K562 (cell line): ENCODE results near the gene MAP3K19. TPM values are rescaled to one million over a fixed set of nuclear protein-coding genes. Genes with fewer than 3 reads are reported as not detected.

Source experiments
- ATAC-seq: fragments of 200-7000 bp; cut with Tn5 transposase; 3 replicates; pipeline ENCODE4 v1.9.1; 2020; ENCODE audit warnings: moderate library complexity
- BruUV-seq: library from RNA; stranded (reverse); fragments of 400-500 nt; replicated peaks from 2 replicates; lab custom pipeline; 2021; lab: Mats Ljungman, UMichigan
- CTCF ChIA-PET: fragments of 300-600 bp; formaldehyde crosslinking; extraction: SDS; loops from one replicate; lab custom pipeline; 2021; ENCODE audit warnings: low intra/inter-chr PET ratio; lab: Yijun Ruan, JAX
- POLR2A ChIA-PET: fragments of 300-600, 350-650 bp; sonication (Branson Sonifier 250); formaldehyde crosslinking; extraction: SDS; loops from one replicate; lab custom pipeline; 2021; ENCODE audit warnings: antibody characterized with exemption, inconsistent platforms; lab: Yijun Ruan, JAX
- DNase-seq, 4 experiments: peaks; one replicate each; pipeline versions ENCODE4 v3.0.0 to v3.0.0-alpha.2; 2011 to 2018; ENCODE audit warnings: low spot score in 3 of 4, mixed read lengths in 3 of 4; ENCODE audit errors: extremely low read depth in 1 of 4
- FAIRE-seq: peaks from 2 replicates; lab custom pipeline; 2011; peaks lifted over from hg19 to GRCh38; lab: Jason Lieb, UNC
- H2AFZ ChIP-seq: 2 replicates; pipeline ENCODE4 v1.6.0; 2011; ENCODE audit warnings: low read depth, low read length, control low read depth, inconsistent platforms
- H3K27ac ChIP-seq: fragments of 200-600 bp; 3 replicates; pipeline ENCODE4 v1.8.0; 2011; ENCODE audit warnings: low read depth, mild to moderate bottlenecking, control low read depth, inconsistent platforms, low read length, moderate library complexity, mixed read lengths; ENCODE audit errors: extremely low read depth
- H3K27me3 ChIP-seq, 2 experiments: fragments of 300-600 bp in 1 of 2; 2 replicates in 1 of 2; 3 replicates in 1 of 2; pipeline versions ENCODE4 v1.6.0 to v1.8.0; 2011; ENCODE audit warnings: inconsistent platforms in 2 of 2, low read length in 2 of 2, mild to moderate bottlenecking in 1 of 2, mixed read lengths in 1 of 2, moderate library complexity in 1 of 2; ENCODE audit not compliant: control insufficient read depth in 2 of 2, insufficient read depth in 2 of 2
- H3K36me3 ChIP-seq: fragments of 300-600 bp; 3 replicates; pipeline ENCODE4 v1.8.0; 2011; ENCODE audit warnings: mild to moderate bottlenecking, low read length, inconsistent platforms; ENCODE audit not compliant: control insufficient read depth, insufficient read depth
- H3K4me1 ChIP-seq, 2 experiments: fragments of 200-600 bp in 1 of 2; replicated peaks in 1 of 2; 2 replicates in 1 of 2; 3 replicates in 1 of 2; pipeline versions ENCODE4 v1.5.1 to v1.8.0; 2011; ENCODE audit warnings: inconsistent platforms in 2 of 2, low read length in 2 of 2, mild to moderate bottlenecking in 1 of 2, mixed read lengths in 1 of 2, moderate library complexity in 1 of 2; ENCODE audit not compliant: control insufficient read depth in 2 of 2, insufficient read depth in 2 of 2
- H3K4me2 ChIP-seq: 2 replicates; pipeline ENCODE4 v1.6.1; 2011; ENCODE audit warnings: low read length, control low read depth, inconsistent platforms, mixed read lengths; ENCODE audit not compliant: insufficient read depth
- H3K4me3 ChIP-seq: fragments of 200-600 bp; sonication (generic), shearing (Covaris generic); 2 replicates; pipeline ENCODE4 v1.5.1; 2016; ENCODE audit warnings: control low read depth, inconsistent platforms
- H3K79me2 ChIP-seq: fragments of 200-600 bp; 3 replicates; pipeline ENCODE4 v1.8.0; 2011; ENCODE audit warnings: low read length, inconsistent platforms; ENCODE audit not compliant: control insufficient read depth, insufficient read depth
- H3K9ac ChIP-seq, 2 experiments: 2 replicates each; pipeline versions ENCODE4 v1.6.0 to v1.6.1; 2011; ENCODE audit warnings: low read depth in 2 of 2, low read length in 2 of 2, control low read depth in 1 of 2, inconsistent platforms in 1 of 2, mild to moderate bottlenecking in 1 of 2, mixed read lengths in 1 of 2; ENCODE audit not compliant: insufficient read depth in 1 of 2
- H3K9me1 ChIP-seq: one replicate; pipeline ENCODE4 v1.6.0; 2011; ENCODE audit warnings: inconsistent platforms, mild to moderate bottlenecking, low read length, moderate library complexity; ENCODE audit not compliant: control insufficient read depth, insufficient read depth
- H3K9me3 ChIP-seq: replicated peaks from 2 replicates; pipeline ENCODE4 v1.5.1; 2011; ENCODE audit warnings: low read depth, low read length, inconsistent platforms; ENCODE audit not compliant: control insufficient read depth, insufficient read depth
- H4K20me1 ChIP-seq: replicated peaks from 2 replicates; pipeline ENCODE4 v1.6.1; 2011; ENCODE audit warnings: low read length, inconsistent platforms, mixed read lengths; ENCODE audit not compliant: control insufficient read depth, insufficient read depth
- DMBX1 ChIP-seq: fragments of 250-450 bp; sonication (Bioruptor Pico); IDR thresholded peaks from 2 replicates; pipeline ENCODE4 v1.8.0; 2022; ENCODE audit warnings: inconsistent platforms, mild to moderate bottlenecking, moderate library complexity, borderline replicate concordance
- HDAC6 ChIP-seq: IDR thresholded peaks from 2 replicates; pipeline ENCODE4 v1.6.1; 2012; ENCODE audit warnings: low read depth, mild to moderate bottlenecking, control low read depth, inconsistent platforms, low read length, moderate library complexity
- NCOR1 ChIP-seq: fragments of 450-650 bp; IDR thresholded peaks from 2 replicates; pipeline ENCODE4 v1.6.1; 2016; ENCODE audit warnings: mild to moderate bottlenecking, moderate library complexity
- RAD51 ChIP-seq: fragments of 450-650 bp; IDR thresholded peaks from 2 replicates; pipeline ENCODE4 v1.7.1; 2016; ENCODE audit warnings: low read depth, mild to moderate bottlenecking, borderline replicate concordance
- SNRNP70 ChIP-seq: fragments of 200-400 bp; formaldehyde crosslinking; optimal IDR thresholded peaks from 2 replicates; pipeline ENCODE3; 2017; ENCODE audit warnings: low read depth, low read length
- TOE1 ChIP-seq, 2 experiments: fragments of 450-650 bp in 1 of 2; sonication (generic) in 1 of 2; formaldehyde crosslinking in 1 of 2; IDR thresholded peaks; 2 replicates each; pipeline versions ENCODE4 v1.7.1 to v1.8.0; 2016 to 2022; ENCODE audit warnings: borderline replicate concordance in 2 of 2, mild to moderate bottlenecking in 2 of 2, antibody characterized with exemption in 1 of 2, inconsistent platforms in 1 of 2, low read depth in 1 of 2, missing genetic modification reagents in 1 of 2, moderate library complexity in 1 of 2
- YBX1 ChIP-seq: fragments of 450-650 bp; IDR thresholded peaks from 2 replicates; pipeline ENCODE4 v1.7.1; 2016; ENCODE audit warnings: mild to moderate bottlenecking
- ZNF133 ChIP-seq: fragments of 250-450 bp; sonication (Bioruptor Pico); IDR thresholded peaks from 2 replicates; pipeline ENCODE4 v1.4.0; 2020; ENCODE audit warnings: mild to moderate bottlenecking
- whole genome bisulfite sequencing: fragments of 100-300 bp; shearing (Covaris generic); methylation state at CpG from one replicate; pipeline ENCODE4 v1.1.6; 2016; ENCODE audit warnings: low coverage, mixed read lengths; ENCODE audit not compliant: insufficient coverage; ENCODE audit errors: missing lambda C conversion rate; 5-methylcytosine and 5-hydroxymethylcytosine counted together
- in situ Hi-C: fragments of 300-500 bp; cut with MboI; formaldehyde crosslinking; loops from 4 replicates; pipeline ENCODE4 v1.15.0; 2018; ENCODE audit warnings: inconsistent platforms, mixed read lengths
- intact Hi-C: fragments of 100-400 bp; cut with micrococcal nuclease; formaldehyde crosslinking; loops from 2 replicates; pipeline ENCODE4 v1.14.2; 2022
- polyA plus RNA-seq, 8 experiments: library from polyadenylated mRNA; depleted of rRNA in 4 of 8; stranded (reverse) in 5 of 8; unstranded in 3 of 8; fragments of >200 nt; fragmentation: Nextera tagmentation in 2 of 8; fragmentation: Illumina TruSeq in 1 of 8; extraction: Ambion mirVana in 2 of 8; extraction: Trizol in 1 of 8; gene quantifications; 2 replicates each; pipeline versions ENCODE4 v1.2.1 to v1.2.3, GENCODE V29; 2011 to 2014; ENCODE audit warnings: inconsistent platforms in 1 of 8, missing spikeins in 1 of 8
- total RNA-seq, 7 experiments: library from RNA; depleted of rRNA in 6 of 7; stranded (reverse); fragments of >200 nt in 6 of 7; fragmentation: Illumina TruSeq in 2 of 7; extraction: Trizol in 2 of 7; gene quantifications; 2 replicates each; pipeline versions ENCODE4 v1.2.1 to v1.2.3, GENCODE V29; 2011 to 2021; ENCODE audit warnings: low replicate concordance in 1 of 7
- TF ChIP-seq, protein P1 (sequence below): sonication (generic); formaldehyde crosslinking; IDR thresholded peaks from 2 replicates; pipeline ENCODE4 v1.8.0; 2022; ENCODE audit warnings: missing genetic modification reagents, mild to moderate bottlenecking, borderline replicate concordance
- TF ChIP-seq, protein P2 (sequence below): fragments of 250-450 bp; sonication (Bioruptor Pico); IDR thresholded peaks from 2 replicates; pipeline ENCODE4 v1.5.0; 2021
- TF ChIP-seq, protein P3 (sequence below), 2 experiments: fragments of 450-650 bp; IDR thresholded peaks; 2 replicates each; pipeline ENCODE4 v1.6.1; 2016
- TF ChIP-seq, protein P4 (sequence below): sonication (generic); IDR thresholded peaks from 2 replicates; pipeline ENCODE4 v1.6.1; 2016

The MAP3K19 gene
- total and polyA plus RNA-seq, 9 of the 15 experiments (the other 6 are each of a cell fraction or from before 2014, with no cell fraction given): 0.29 TPM; not detected in 8

DNA sequence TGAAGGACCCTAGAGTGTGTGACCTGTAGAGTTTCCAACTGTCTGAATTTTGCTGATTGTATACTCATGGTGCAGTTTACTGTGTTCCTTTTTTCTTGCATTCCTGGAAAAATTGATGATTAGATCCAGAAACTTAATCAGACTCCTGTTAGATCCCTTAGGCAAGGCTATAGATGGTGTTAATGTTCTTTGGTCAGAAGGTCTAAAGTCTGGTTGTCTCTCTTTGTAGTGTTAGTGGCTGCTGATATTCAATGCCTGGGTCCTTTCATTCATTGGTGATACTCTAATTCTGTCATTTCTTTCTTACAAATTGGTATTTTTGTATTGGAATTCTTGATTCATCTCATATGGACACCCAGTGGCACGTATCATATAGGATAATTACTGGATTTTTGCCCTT, 122.3 kb downstream of the MAP3K19 start (continued):
- TF ChIP-seq, protein P1, sequence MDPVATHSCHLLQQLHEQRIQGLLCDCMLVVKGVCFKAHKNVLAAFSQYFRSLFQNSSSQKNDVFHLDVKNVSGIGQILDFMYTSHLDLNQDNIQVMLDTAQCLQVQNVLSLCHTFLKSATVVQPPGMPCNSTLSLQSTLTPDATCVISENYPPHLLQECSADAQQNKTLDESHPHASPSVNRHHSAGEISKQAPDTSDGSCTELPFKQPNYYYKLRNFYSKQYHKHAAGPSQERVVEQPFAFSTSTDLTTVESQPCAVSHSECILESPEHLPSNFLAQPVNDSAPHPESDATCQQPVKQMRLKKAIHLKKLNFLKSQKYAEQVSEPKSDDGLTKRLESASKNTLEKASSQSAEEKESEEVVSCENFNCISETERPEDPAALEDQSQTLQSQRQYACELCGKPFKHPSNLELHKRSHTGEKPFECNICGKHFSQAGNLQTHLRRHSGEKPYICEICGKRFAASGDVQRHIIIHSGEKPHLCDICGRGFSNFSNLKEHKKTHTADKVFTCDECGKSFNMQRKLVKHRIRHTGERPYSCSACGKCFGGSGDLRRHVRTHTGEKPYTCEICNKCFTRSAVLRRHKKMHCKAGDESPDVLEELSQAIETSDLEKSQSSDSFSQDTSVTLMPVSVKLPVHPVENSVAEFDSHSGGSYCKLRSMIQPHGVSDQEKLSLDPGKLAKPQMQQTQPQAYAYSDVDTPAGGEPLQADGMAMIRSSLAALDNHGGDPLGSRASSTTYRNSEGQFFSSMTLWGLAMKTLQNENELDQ (CRISPR knock-in tag): no peak
- no peak for TF ChIP-seq ZNF133 (CRISPR knock-in tag)

DNA sequence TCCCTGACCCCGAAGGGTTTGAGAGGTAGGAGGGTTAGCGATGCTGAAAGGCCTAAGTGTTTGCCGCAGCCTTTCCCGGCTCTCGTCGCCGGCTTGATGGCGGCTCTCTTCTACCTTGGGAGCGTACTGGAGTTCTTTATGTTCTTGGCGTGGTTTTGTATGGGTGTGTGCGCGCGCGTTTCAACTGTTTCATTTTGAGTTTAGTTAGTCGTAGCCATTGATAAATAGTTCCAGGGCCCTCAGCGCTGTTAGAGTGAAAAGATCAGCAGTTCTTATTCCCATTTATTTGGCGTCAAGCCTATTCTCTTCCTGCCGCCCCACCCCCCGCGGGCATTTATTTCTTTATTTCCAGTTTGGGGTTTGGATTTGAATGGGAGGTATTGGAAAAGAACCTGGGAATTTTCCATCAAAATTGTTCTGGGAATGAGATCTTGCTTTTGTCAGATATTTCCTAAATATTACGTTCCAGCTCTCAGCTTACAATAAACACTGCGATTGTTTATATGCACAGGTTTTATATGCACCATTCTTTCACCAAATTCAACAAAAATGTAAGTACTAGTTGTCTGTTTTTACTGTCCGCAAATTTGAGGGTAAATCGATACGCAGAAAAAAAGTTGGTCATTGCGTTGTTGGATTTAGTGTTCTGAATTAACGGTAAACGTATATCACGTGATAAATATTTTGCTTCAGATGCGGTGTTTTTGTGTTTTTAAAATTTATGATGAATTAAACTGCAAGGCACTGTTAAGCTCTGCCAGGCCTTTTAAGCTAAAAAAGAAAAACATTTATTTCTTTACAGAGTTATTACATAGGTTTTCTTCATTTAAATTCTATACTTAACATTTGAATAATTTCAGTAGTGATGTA, 127.7 kb downstream of the MAP3K19 start:
- Histone ChIP-seq H3K4me1 (peaks cover 3 to 8% of the 10 kb centered on the region in 2 experiments), H3K9me1 (no peaks in the 10 kb centered on the region), H3K4me3 (peak overlapping the region; percentile 79), H3K27ac (peak overlapping the region; percentile 95), H2AFZ (peak overlapping the region; percentile 94), H4K20me1 (peaks cover 6% of the 10 kb centered on the region), H3K79me2 (peaks cover 60% of the 10 kb centered on the region), H3K36me3 (peaks cover 42% of the 10 kb centered on the region; the same call in 2 of the 3 replicates), H3K9me3 (no peaks in the 10 kb centered on the region), H3K4me2 (peak overlapping the region; percentile 90; the same call in 1 of the 2 replicates), H3K27me3 (no peaks in the 10 kb centered on the region), H3K9ac (peak overlapping the region; percentile 98 to 100)
- ATAC-seq: peak; percentile 32
- in situ Hi-C loops (no loop called here), intact Hi-C loops (loop anchor here (2.0 kb wide), 1 partner anchor 821 kb away; the partner anchor contains the start of gene UBXN4)
- FAIRE-seq: no peak
- WGBS: 1% methylated on average over 30 of the region's 30 CpGs
- POLR2A ChIA-PET: interaction anchor here (0.7 to 1.9 kb wide), 5 partner anchors 8 to 26 kb away, joined by 3 to 5 read pairs (median 4); no protein-coding TSS in a partner anchor
- BruUV-seq: no TSS peak
- DNase-seq: no peak
- CTCF ChIA-PET: no interaction called here
- TF ChIP-seq, protein P2, sequence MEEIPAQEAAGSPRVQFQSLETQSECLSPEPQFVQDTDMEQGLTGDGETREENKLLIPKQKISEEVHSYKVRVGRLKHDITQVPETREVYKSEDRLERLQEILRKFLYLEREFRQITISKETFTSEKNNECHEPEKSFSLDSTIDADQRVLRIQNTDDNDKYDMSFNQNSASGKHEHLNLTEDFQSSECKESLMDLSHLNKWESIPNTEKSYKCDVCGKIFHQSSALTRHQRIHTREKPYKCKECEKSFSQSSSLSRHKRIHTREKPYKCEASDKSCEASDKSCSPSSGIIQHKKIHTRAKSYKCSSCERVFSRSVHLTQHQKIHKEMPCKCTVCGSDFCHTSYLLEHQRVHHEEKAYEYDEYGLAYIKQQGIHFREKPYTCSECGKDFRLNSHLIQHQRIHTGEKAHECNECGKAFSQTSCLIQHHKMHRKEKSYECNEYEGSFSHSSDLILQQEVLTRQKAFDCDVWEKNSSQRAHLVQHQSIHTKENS (CRISPR knock-in tag): no peak
- TF ChIP-seq DMBX1 (no peak), HDAC6 (no peak), RAD51 (peak; percentile 80), NCOR1 (no peak), TOE1 (IDR thresholded peaks at IDR 0.05; ENCODE audit: borderline replicate concordance) (peak; percentile 86), TOE1 (CRISPR knock-in tag; IDR thresholded peaks at IDR 0.05; ENCODE audit: borderline replicate concordance, low read depth) (no peak), YBX1 (no peak), SNRNP70 (no peak)
- TF ChIP-seq, protein P3, sequence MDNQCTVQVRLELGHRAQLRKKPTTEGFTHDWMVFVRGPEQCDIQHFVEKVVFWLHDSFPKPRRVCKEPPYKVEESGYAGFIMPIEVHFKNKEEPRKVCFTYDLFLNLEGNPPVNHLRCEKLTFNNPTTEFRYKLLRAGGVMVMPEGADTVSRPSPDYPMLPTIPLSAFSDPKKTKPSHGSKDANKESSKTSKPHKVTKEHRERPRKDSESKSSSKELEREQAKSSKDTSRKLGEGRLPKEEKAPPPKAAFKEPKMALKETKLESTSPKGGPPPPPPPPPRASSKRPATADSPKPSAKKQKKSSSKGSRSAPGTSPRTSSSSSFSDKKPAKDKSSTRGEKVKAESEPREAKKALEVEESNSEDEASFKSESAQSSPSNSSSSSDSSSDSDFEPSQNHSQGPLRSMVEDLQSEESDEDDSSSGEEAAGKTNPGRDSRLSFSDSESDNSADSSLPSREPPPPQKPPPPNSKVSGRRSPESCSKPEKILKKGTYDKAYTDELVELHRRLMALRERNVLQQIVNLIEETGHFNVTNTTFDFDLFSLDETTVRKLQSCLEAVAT (IDR thresholded peaks at IDR 0.05): 0 out of 4 replicates have a peak, but pooled peaks of 1 of the 2 experiments have one; percentile 2
- TF ChIP-seq, protein P4, sequence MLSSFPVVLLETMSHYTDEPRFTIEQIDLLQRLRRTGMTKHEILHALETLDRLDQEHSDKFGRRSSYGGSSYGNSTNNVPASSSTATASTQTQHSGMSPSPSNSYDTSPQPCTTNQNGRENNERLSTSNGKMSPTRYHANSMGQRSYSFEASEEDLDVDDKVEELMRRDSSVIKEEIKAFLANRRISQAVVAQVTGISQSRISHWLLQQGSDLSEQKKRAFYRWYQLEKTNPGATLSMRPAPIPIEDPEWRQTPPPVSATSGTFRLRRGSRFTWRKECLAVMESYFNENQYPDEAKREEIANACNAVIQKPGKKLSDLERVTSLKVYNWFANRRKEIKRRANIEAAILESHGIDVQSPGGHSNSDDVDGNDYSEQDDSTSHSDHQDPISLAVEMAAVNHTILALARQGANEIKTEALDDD: no peak
